CD4-positive, alpha-beta T cell (primary cell): Measurements from ENCODE around the gene MBNL3. TPM values are rescaled to one million over a fixed set of nuclear protein-coding genes. Genes with fewer than 3 reads are reported as not detected.

Experiments used
- ATAC-seq: fragments of 200-7000 bp; cut with Tn5 transposase; one replicate; pipeline ENCODE4 v1.10.0; 2022; ENCODE audit warnings: mild to moderate bottlenecking; ENCODE audit not compliant: poor library complexity
- CTCF ChIA-PET: fragments of 350-600 bp; sonication (Branson Sonifier 250); formaldehyde crosslinking; loops from one replicate; lab custom pipeline; 2021; ENCODE audit warnings: antibody characterized with exemption, inconsistent platforms; lab: Charles Lee
- POLR2A ChIA-PET: fragments of 350-600 bp; sonication (Branson Sonifier 250); formaldehyde crosslinking; loops from one replicate; lab custom pipeline; 2021; ENCODE audit warnings: antibody characterized with exemption, inconsistent platforms; lab: Charles Lee
- DNase-seq, 14 experiments: peaks; one replicate each; pipeline ENCODE4 v3.0.0-alpha.2; 2013 to 2020; ENCODE audit warnings: mixed read lengths in 2 of 14
- H3K27ac ChIP-seq, 2 donors: one replicate each; pipeline versions ENCODE4 v1.5.1 to v1.7.0; 2013; ENCODE audit warnings: low read length in 2 of 2, low read depth in 1 of 2, mild to moderate bottlenecking in 1 of 2
- H3K27me3 ChIP-seq, 2 experiments: 1 replicate in 1 of 2; 2 replicates in 1 of 2; pipeline versions ENCODE4 v1.6.1 to v1.7.0; 2013; ENCODE audit warnings: low read length in 2 of 2, control low read depth in 1 of 2, mild to moderate bottlenecking in 1 of 2, moderate library complexity in 1 of 2; ENCODE audit not compliant: insufficient read depth in 2 of 2, control insufficient read depth in 1 of 2
- H3K36me3 ChIP-seq: one replicate; pipeline ENCODE4 v1.6.1; 2013; ENCODE audit warnings: low read length, control low read depth; ENCODE audit not compliant: insufficient read depth
- H3K4me1 ChIP-seq: one replicate; pipeline ENCODE4 v1.6.1; 2013; ENCODE audit warnings: low read length, control low read depth; ENCODE audit not compliant: insufficient read depth
- H3K4me3 ChIP-seq: one replicate; pipeline ENCODE4 v1.5.1; 2013; ENCODE audit warnings: mild to moderate bottlenecking, low read length, moderate library complexity
- H3K9me3 ChIP-seq, 2 experiments: 1 replicate in 1 of 2; 2 replicates in 1 of 2; pipeline versions ENCODE4 v1.6.1 to v1.7.0; 2013; ENCODE audit warnings: low read length in 2 of 2, mild to moderate bottlenecking in 2 of 2, control low read depth in 1 of 2, moderate library complexity in 1 of 2; ENCODE audit not compliant: control insufficient read depth in 1 of 2, insufficient read depth in 1 of 2
- H3K27ac Mint-ChIP-seq: one replicate; pipeline ENCODE4 v1.8.0; 2020; ENCODE audit warnings: mixed read lengths
- H3K27me3 Mint-ChIP-seq: one replicate; pipeline ENCODE4 v1.8.0; 2021; ENCODE audit warnings: mixed read lengths
- H3K36me3 Mint-ChIP-seq: one replicate; pipeline ENCODE4 v1.8.0; 2021; ENCODE audit warnings: low read depth, mixed read lengths
- H3K4me1 Mint-ChIP-seq: one replicate; pipeline ENCODE4 v1.8.0; 2021; ENCODE audit warnings: low read depth, mixed read lengths
- H3K4me3 Mint-ChIP-seq: one replicate; pipeline ENCODE4 v1.8.0; 2020; ENCODE audit warnings: mild to moderate bottlenecking, mixed read lengths
- H3K9me3 Mint-ChIP-seq: one replicate; pipeline ENCODE4 v1.8.0; 2020; ENCODE audit warnings: mixed read lengths
- CTCF ChIP-seq: fragments of 200-600 bp; IDR thresholded peaks from one replicate; pipeline ENCODE4 v1.8.0; 2022; ENCODE audit warnings: antibody characterized with exemption, mild to moderate bottlenecking
- intact Hi-C, 2 experiments: fragments of 100-400 bp; cut with DNase I in 1 of 2; cut with micrococcal nuclease in 1 of 2; formaldehyde crosslinking; loops; one replicate each; pipeline versions ENCODE4 v1.15.1 to v1.9.0; 2023 to 2025; cut with DNase I, micrococcal nuclease
- total RNA-seq, 174 experiments: library from RNA in 2 of 174; stranded (reverse) in 2 of 174; gene quantifications; one replicate each; pipeline ENCODE4 v1.2.3 and lab custom pipeline; 2021 to 2026

MBNL3 gene
- total RNA-seq, 2 experiments from 2014 or later = 19.0 to 19.4 TPM

GRCh38 chrX:132353430-132353829 lies 135.4 kb downstream of the MBNL3 start:
- CTCF ChIA-PET = no interaction called here
- H3K9me3 ChIP-seq = no peaks in the 10 kb centered on the region
- Mint-ChIP-seq H3K27me3 (no peaks in the 10 kb centered on the region), H3K4me3 (no peak overlapping the region), H3K9me3 (no peaks in the 10 kb centered on the region), H3K36me3 (no peaks in the 10 kb centered on the region), H3K27ac (no peak overlapping the region), H3K4me1 (no peaks in the 10 kb centered on the region)
- TF ChIP-seq CTCF = no peak
- H3K4me1 ChIP-seq = no peaks in the 10 kb centered on the region
- no peaks in the 10 kb centered on the region for H3K36me3 ChIP-seq
- POLR2A ChIA-PET = no interaction called here
- no peak overlapping the region for H3K27ac ChIP-seq
- no peak for DNase-seq
- intact Hi-C loops = no loop called here
- no peaks in the 10 kb centered on the region for H3K27me3 ChIP-seq
- H3K4me3 ChIP-seq = no peak overlapping the region
- no peak for ATAC-seq

GRCh38 chrX:132336172-132336571 lies 152.7 kb downstream of the MBNL3 start:
- ATAC-seq (no peak), DNase-seq (no peak)
- TF ChIP-seq CTCF = no peak
- Mint-ChIP-seq H3K4me1 (no peaks in the 10 kb centered on the region), H3K27me3 (no peaks in the 10 kb centered on the region), H3K27ac (no peak overlapping the region), H3K36me3 (no peaks in the 10 kb centered on the region), H3K4me3 (no peak overlapping the region), H3K9me3 (no peaks in the 10 kb centered on the region)
- ChIA-PET POLR2A (no interaction called here), CTCF (no interaction called here)
- intact Hi-C loops = no loop called here
- Histone ChIP-seq H3K27me3 (no peaks in the 10 kb centered on the region), H3K4me1 (no peaks in the 10 kb centered on the region), H3K27ac (no peak overlapping the region), H3K36me3 (no peaks in the 10 kb centered on the region), H3K9me3 (no peaks in the 10 kb centered on the region), H3K4me3 (no peak overlapping the region)

GRCh38 chrX:132333351-132333750 lies 155.5 kb downstream of the MBNL3 start:
- Mint-ChIP-seq H3K9me3 (no peaks in the 10 kb centered on the region), H3K4me1 (no peaks in the 10 kb centered on the region), H3K27me3 (no peaks in the 10 kb centered on the region), H3K36me3 (no peaks in the 10 kb centered on the region), H3K27ac (no peak overlapping the region), H3K4me3 (no peak overlapping the region)
- Histone ChIP-seq H3K27me3 (no peaks in the 10 kb centered on the region), H3K27ac (no peak overlapping the region), H3K4me1 (no peaks in the 10 kb centered on the region), H3K9me3 (no peaks in the 10 kb centered on the region), H3K4me3 (no peak overlapping the region), H3K36me3 (no peaks in the 10 kb centered on the region)
- TF ChIP-seq CTCF = no peak
- ATAC-seq (no peak), DNase-seq (no peak)
- intact Hi-C loops = no loop called here
- POLR2A ChIA-PET = interaction anchor here (0.7 kb wide), 1 partner anchor 479 kb away, joined by 3 read pairs; no protein-coding TSS in a partner anchor
- CTCF ChIA-PET = interaction anchor here (0.6 kb wide), 1 partner anchor 24 kb away, joined by 3 read pairs; no protein-coding TSS in a partner anchor
